ENCODE results near the gene CD3E.

Gene CD3E

DNA sequence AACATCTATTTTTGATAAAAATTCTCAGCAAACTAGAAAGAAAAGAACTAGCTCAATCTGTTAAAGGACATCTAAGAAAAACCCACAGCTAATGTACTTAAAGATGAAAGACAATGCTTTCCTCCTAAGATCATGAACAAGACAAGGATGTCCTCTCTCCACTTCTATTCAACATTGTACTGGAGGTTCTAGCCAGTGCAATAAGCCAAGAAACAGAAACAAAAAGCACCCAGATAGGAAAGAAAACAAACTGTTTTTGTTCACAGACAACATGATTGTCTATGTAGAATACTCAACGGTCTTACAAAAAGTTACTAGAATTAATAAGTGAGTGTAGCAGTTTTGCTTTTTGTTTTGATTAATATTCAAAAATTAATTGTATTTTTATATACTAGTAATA, 30.2 kb downstream of the CD3E start:
- no peaks in the 10 kb centered on the region for H3K36me3 ChIP-seq (ENCODE audit: control insufficient read depth in 2 of 2, insufficient read depth in 1 of 2, low read length in 2 of 2)
- ChIA-PET CTCF (no interaction called here), POLR2A (interaction anchor here (0.7 kb wide), 1 partner anchor 24 kb away, joined by 5 read pairs; no protein-coding TSS in a partner anchor)
- TF ChIP-seq ZNF324 (tag by site-specific recombination; IDR thresholded peaks at IDR 0.05): no peak
- TF ChIP-seq ZNF112 (tag by site-specific recombination; IDR thresholded peaks at IDR 0.05): no peak
- no peak for TF ChIP-seq YY1 (tag by site-specific recombination; IDR thresholded peaks at IDR 0.05)
- TF ChIP-seq ZNF239 (tag by site-specific recombination; IDR thresholded peaks at IDR 0.05): no peak
- TF ChIP-seq ZNF654 (tag by site-specific recombination; IDR thresholded peaks at IDR 0.05; ENCODE audit: low read depth): no peak
- TF ChIP-seq ZNF146 (tag by site-specific recombination; IDR thresholded peaks at IDR 0.05): no peak
- TF ChIP-seq ZNF426 (tag by site-specific recombination; IDR thresholded peaks at IDR 0.05): no peak
- H3K4me1 ChIP-seq (ENCODE audit: control insufficient read depth, insufficient read depth, low read length): no peaks in the 10 kb centered on the region
- H3K9me3 ChIP-seq (ENCODE audit: control insufficient read depth, insufficient read depth, low read depth, low read length): no peaks in the 10 kb centered on the region
- no peak overlapping the region for H3K27ac ChIP-seq (ENCODE audit: extremely low read depth, low read depth, low read length)
- H3K4me3 ChIP-seq (ENCODE audit: low read depth, low read length): no peak overlapping the region

DNA sequence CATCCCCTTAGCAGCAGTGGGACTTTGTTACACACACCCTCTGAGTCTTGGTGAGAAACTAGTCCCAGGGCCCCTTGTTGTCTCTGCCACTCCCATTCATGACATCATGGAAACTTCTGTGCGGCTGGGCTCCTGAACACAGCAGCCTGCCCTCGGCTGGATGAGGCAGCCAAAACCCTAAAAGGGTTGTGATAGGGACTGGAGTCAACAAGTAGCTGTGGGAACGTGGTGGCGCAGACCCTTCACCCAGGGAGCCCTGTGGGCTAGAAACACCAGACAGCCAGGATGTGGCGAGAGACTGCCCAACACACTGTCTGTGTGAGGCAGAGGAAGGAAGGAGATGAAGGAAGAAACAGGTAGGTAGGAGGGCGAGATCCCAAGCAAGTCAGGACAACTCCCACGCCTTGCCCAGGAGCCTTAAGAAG, 34.1 kb downstream of the CD3E start:
- Histone ChIP-seq H3K4me3 (ENCODE audit: low read depth, low read length) (no peak overlapping the region), H3K4me1 (ENCODE audit: control insufficient read depth, insufficient read depth, low read length) (no peaks in the 10 kb centered on the region), H3K9me3 (ENCODE audit: control insufficient read depth, insufficient read depth, low read depth, low read length) (no peaks in the 10 kb centered on the region), H3K27ac (ENCODE audit: extremely low read depth, low read depth, low read length) (no peak overlapping the region), H3K36me3 (ENCODE audit: control insufficient read depth in 2 of 2, insufficient read depth in 1 of 2, low read length in 2 of 2) (no peaks in the 10 kb centered on the region)
- POLR2A ChIA-PET: no interaction called here
- TF ChIP-seq ZNF585B (tag by site-specific recombination; IDR thresholded peaks at IDR 0.05) (no peak), YY2 (tag by site-specific recombination; IDR thresholded peaks at IDR 0.05) (no peak), ZNF274 (IDR thresholded peaks at IDR 0.05; ENCODE audit: low read length) (no peak), ZNF274 (tag by site-specific recombination; IDR thresholded peaks at IDR 0.05; ENCODE audit: borderline replicate concordance) (no peak), RBAK (tag by site-specific recombination; IDR thresholded peaks at IDR 0.05) (no peak), ZBTB20 (tag by site-specific recombination; IDR thresholded peaks at IDR 0.05) (0 out of 2 replicates have a peak, but pooled peaks have one; percentile 26), ZNF600 (tag by site-specific recombination; IDR thresholded peaks at IDR 0.05) (peak; percentile 21; the same call in 1 of the 2 replicates), SCRT1 (tag by site-specific recombination; IDR thresholded peaks at IDR 0.05; ENCODE audit: borderline replicate concordance) (0 out of 2 replicates have a peak, but pooled peaks have one; percentile 19), ZNF670 (tag by site-specific recombination; IDR thresholded peaks at IDR 0.05; ENCODE audit: low read depth) (no peak), SCRT2 (tag by site-specific recombination; IDR thresholded peaks at IDR 0.05) (peak; percentile 68), ZFP69B (tag by site-specific recombination; IDR thresholded peaks at IDR 0.05) (no peak), WT1 (tag by site-specific recombination; IDR thresholded peaks at IDR 0.05) (no peak), TRIM28 (IDR thresholded peaks at IDR 0.05; ENCODE audit: borderline replicate concordance, low read length) (no peak), ZNF266 (tag by site-specific recombination; IDR thresholded peaks at IDR 0.05; ENCODE audit: low read depth) (no peak), ZNF350 (tag by site-specific recombination; IDR thresholded peaks at IDR 0.05) (no peak), ZBTB21 (tag by site-specific recombination; IDR thresholded peaks at IDR 0.05) (0 out of 2 replicates have a peak, but pooled peaks have one; percentile 49), ZNF529 (tag by site-specific recombination; IDR thresholded peaks at IDR 0.05; ENCODE audit: insufficient replicate concordance) (no peak), ZBTB8A (tag by site-specific recombination; IDR thresholded peaks at IDR 0.05) (no peak)
- TF ChIP-seq, protein P1, sequence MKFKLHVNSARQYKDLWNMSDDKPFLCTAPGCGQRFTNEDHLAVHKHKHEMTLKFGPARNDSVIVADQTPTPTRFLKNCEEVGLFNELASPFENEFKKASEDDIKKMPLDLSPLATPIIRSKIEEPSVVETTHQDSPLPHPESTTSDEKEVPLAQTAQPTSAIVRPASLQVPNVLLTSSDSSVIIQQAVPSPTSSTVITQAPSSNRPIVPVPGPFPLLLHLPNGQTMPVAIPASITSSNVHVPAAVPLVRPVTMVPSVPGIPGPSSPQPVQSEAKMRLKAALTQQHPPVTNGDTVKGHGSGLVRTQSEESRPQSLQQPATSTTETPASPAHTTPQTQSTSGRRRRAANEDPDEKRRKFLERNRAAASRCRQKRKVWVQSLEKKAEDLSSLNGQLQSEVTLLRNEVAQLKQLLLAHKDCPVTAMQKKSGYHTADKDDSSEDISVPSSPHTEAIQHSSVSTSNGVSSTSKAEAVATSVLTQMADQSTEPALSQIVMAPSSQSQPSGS (tag by site-specific recombination; IDR thresholded peaks at IDR 0.05; ENCODE audit: low read depth): peak; percentile 72
- TF ChIP-seq, protein P2, sequence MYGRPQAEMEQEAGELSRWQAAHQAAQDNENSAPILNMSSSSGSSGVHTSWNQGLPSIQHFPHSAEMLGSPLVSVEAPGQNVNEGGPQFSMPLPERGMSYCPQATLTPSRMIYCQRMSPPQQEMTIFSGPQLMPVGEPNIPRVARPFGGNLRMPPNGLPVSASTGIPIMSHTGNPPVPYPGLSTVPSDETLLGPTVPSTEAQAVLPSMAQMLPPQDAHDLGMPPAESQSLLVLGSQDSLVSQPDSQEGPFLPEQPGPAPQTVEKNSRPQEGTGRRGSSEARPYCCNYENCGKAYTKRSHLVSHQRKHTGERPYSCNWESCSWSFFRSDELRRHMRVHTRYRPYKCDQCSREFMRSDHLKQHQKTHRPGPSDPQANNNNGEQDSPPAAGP (tag by site-specific recombination; IDR thresholded peaks at IDR 0.05): no peak
- TF ChIP-seq, protein P3, sequence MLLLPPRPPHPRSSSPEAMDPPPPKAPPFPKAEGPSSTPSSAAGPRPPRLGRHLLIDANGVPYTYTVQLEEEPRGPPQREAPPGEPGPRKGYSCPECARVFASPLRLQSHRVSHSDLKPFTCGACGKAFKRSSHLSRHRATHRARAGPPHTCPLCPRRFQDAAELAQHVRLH (tag by site-specific recombination; IDR thresholded peaks at IDR 0.05): no peak
- CTCF ChIA-PET: interaction anchor here (0.6 to 1.5 kb wide), 2 partner anchors 14 to 119 kb away, joined by 3 read pairs; no protein-coding TSS in a partner anchor

Data from HEK293 (cell line).